CD4-positive, alpha-beta T cell treated with Interferon gamma for 1 hour (primary cell): ENCODE results near the gene ALS2CL.

ENCODE experiments used
- DNase-seq: peaks from one replicate; pipeline ENCODE4 v3.0.0-alpha.2; 2020

ALS2CL gene

GRCh38 chr3:46675426-46675825 is 18.1 kb downstream of the ALS2CL start:
- DNase-seq: no peak

- no peak for DNase-seq
These were observed 19.2 kb downstream of the ALS2CL start for GRCh38 chr3:46674031-46674845.

- DNase-seq: no peak
These were observed 20.1 kb downstream of the ALS2CL start for GRCh38 chr3:46673151-46674030.

- DNase-seq: no peak
These were observed 21.2 kb downstream of the ALS2CL start for GRCh38 chr3:46672349-46672695.

- no peak for DNase-seq
These were observed 21.7 kb downstream of the ALS2CL start for GRCh38 chr3:46671541-46672348.

GRCh38 chr3:46670891-46671427 is 22.5 kb downstream of the ALS2CL start:
- no peak for DNase-seq

GRCh38 chr3:46670000-46670890 is 23.2 kb downstream of the ALS2CL start:
- DNase-seq: no peak

- DNase-seq: no peak
These were observed 24.1 kb downstream of the ALS2CL start for GRCh38 chr3:46669191-46669999.

- DNase-seq: no peak
These were observed 24.9 kb downstream of the ALS2CL start for GRCh38 chr3:46668591-46668990.

GRCh38 chr3:46668116-46668515 is 25.4 kb downstream of the ALS2CL start:
- DNase-seq: no peak

- DNase-seq: no peak
These were observed 25.8 kb downstream of the ALS2CL start for GRCh38 chr3:46667657-46668056.

- no peak for DNase-seq
These were observed 26.3 kb downstream of the ALS2CL start for GRCh38 chr3:46667061-46667621.

GRCh38 chr3:46666453-46666845 is 27.0 kb downstream of the ALS2CL start:
- no peak for DNase-seq

GRCh38 chr3:46665763-46666452 is 27.6 kb downstream of the ALS2CL start:
- DNase-seq: no peak

GRCh38 chr3:46664971-46665762 is 28.3 kb downstream of the ALS2CL start:
- DNase-seq: no peak

GRCh38 chr3:46664188-46664970 is 29.1 kb downstream of the ALS2CL start:
- DNase-seq: no peak

- no peak for DNase-seq
These were observed 29.8 kb downstream of the ALS2CL start for GRCh38 chr3:46663591-46664135.
